Measurements from ENCODE around the gene QRSL1. TPM values are rescaled to one million over a fixed set of nuclear protein-coding genes. Genes with fewer than 3 reads are reported as not detected.

The QRSL1 gene
- total and polyA plus RNA-seq, 2 donors from 2014 or later = 12.5 to 18.0 TPM

GRCh38 chr6:106634565-106634964 is 5.2 kb downstream of the QRSL1 start:
- no peak for TF ChIP-seq CTCF (IDR thresholded peaks at IDR 0.05; ENCODE audit: borderline replicate concordance, extremely low read depth, insufficient read depth)
- Histone ChIP-seq H3K27ac (ENCODE audit: low read depth in 2 of 2, low read length in 2 of 2) (no peak overlapping the region), H3K27me3 (ENCODE audit: control insufficient read depth, insufficient read depth, low read length) (no peaks in the 10 kb centered on the region), H3K4me1 (ENCODE audit: control insufficient read depth in 2 of 3, insufficient read depth in 2 of 3, low read depth in 1 of 3, low read length in 3 of 3) (no peaks in the 10 kb centered on the region), H3K9ac (ENCODE audit: low read length in 3 of 3) (no peak overlapping the region), H3K4me3 (ENCODE audit: low read length in 3 of 3) (no peak overlapping the region), H3K9me3 (ENCODE audit: control insufficient read depth in 2 of 3, insufficient read depth in 1 of 3, low read length in 3 of 3) (no peaks in the 10 kb centered on the region), H3K36me3 (ENCODE audit: control insufficient read depth in 2 of 3, insufficient read depth in 3 of 3, low read length in 3 of 3) (peaks cover 0 to 3% (median 0%) of the 10 kb centered on the region in 3 donors)
- DNase-seq (no peak), FAIRE-seq (no peak)
- intact Hi-C loops (cut with DNase I) = no loop called here

- Histone ChIP-seq H3K4me1 (ENCODE audit: control insufficient read depth in 2 of 3, insufficient read depth in 2 of 3, low read depth in 1 of 3, low read length in 3 of 3) (no peaks in the 10 kb centered on the region), H3K9me3 (ENCODE audit: control insufficient read depth in 2 of 3, insufficient read depth in 1 of 3, low read length in 3 of 3) (no peaks in the 10 kb centered on the region), H3K4me3 (ENCODE audit: low read length in 3 of 3) (no peak overlapping the region), H3K27ac (ENCODE audit: low read depth in 2 of 2, low read length in 2 of 2) (no peak overlapping the region), H3K27me3 (ENCODE audit: control insufficient read depth, insufficient read depth, low read length) (no peaks in the 10 kb centered on the region), H3K36me3 (ENCODE audit: control insufficient read depth in 2 of 3, insufficient read depth in 3 of 3, low read length in 3 of 3) (peaks cover 0 to 4% (median under 1%) of the 10 kb centered on the region in 3 donors), H3K9ac (ENCODE audit: low read length in 3 of 3) (peak overlapping the region in 1 of 3 donors; percentile 26)
- DNase-seq = no peak
- no peak for FAIRE-seq
- intact Hi-C loops (cut with DNase I) = no loop called here
- TF ChIP-seq CTCF (IDR thresholded peaks at IDR 0.05; ENCODE audit: borderline replicate concordance, extremely low read depth, insufficient read depth) = no peak
Observed at GRCh38 chr6:106637051-106637716, 7.8 kb downstream of the QRSL1 start.

GRCh38 chr6:106637717-106638341 is 8.5 kb downstream of the QRSL1 start:
- Histone ChIP-seq H3K4me1 (ENCODE audit: control insufficient read depth in 2 of 3, insufficient read depth in 2 of 3, low read depth in 1 of 3, low read length in 3 of 3) (no peaks in the 10 kb centered on the region), H3K27ac (ENCODE audit: low read depth in 2 of 2, low read length in 2 of 2) (no peak overlapping the region), H3K4me3 (ENCODE audit: low read length in 3 of 3) (no peak overlapping the region), H3K36me3 (ENCODE audit: control insufficient read depth in 2 of 3, insufficient read depth in 3 of 3, low read length in 3 of 3) (peaks cover 0 to 6% (median 6%) of the 10 kb centered on the region in 3 donors), H3K27me3 (ENCODE audit: control insufficient read depth, insufficient read depth, low read length) (no peaks in the 10 kb centered on the region), H3K9ac (ENCODE audit: low read length in 3 of 3) (no peak overlapping the region), H3K9me3 (ENCODE audit: control insufficient read depth in 2 of 3, insufficient read depth in 1 of 3, low read length in 3 of 3) (no peaks in the 10 kb centered on the region)
- FAIRE-seq (no peak), DNase-seq (no peak)
- TF ChIP-seq CTCF (IDR thresholded peaks at IDR 0.05; ENCODE audit: borderline replicate concordance, extremely low read depth, insufficient read depth) = no peak
- intact Hi-C loops (cut with DNase I) = no loop called here
